SIG-M5 treated with dmso at 0.1 percent for 504 hours (cell line): ENCODE results near the gene GRID1.
"Not testable (repeated sequence)": the region's sequence is repeated elsewhere in the genome, so short reads cannot be mapped to it uniquely, and the experiment has no call there.

ENCODE experiments used
- DNase-seq: peaks from one replicate; lab custom pipeline; 2025; ENCODE audit not compliant: unreplicated experiment; lab: John Stamatoyannopoulos, UW

The GRID1 gene

GRCh38 chr10:86255405-86256251, 111.0 kb downstream of the GRID1 start:
- DNase-seq = no peak

GRCh38 chr10:86254526-86255174, 111.9 kb downstream of the GRID1 start:
- DNase-seq = no peak

- no peak for DNase-seq
These were observed 112.5 kb downstream of the GRID1 start for GRCh38 chr10:86254081-86254480.

GRCh38 chr10:86253091-86254072, 113.2 kb downstream of the GRID1 start:
- no peak for DNase-seq

- no peak for DNase-seq
These were observed 114.0 kb downstream of the GRID1 start for GRCh38 chr10:86252556-86252955.

GRCh38 chr10:86252079-86252478, 114.5 kb downstream of the GRID1 start:
- DNase-seq = no peak

GRCh38 chr10:86251426-86251825, 115.2 kb downstream of the GRID1 start:
- DNase-seq = no peak

- DNase-seq = no peak
These were observed 116.2 kb downstream of the GRID1 start for GRCh38 chr10:86250399-86250798.

- DNase-seq = no peak
These were observed 116.8 kb downstream of the GRID1 start for GRCh38 chr10:86249794-86250193.

GRCh38 chr10:86248062-86248461, 118.5 kb downstream of the GRID1 start:
- no peak for DNase-seq

GRCh38 chr10:86247588-86247987, 119.0 kb downstream of the GRID1 start:
- DNase-seq = no peak

GRCh38 chr10:86247073-86247472, 119.5 kb downstream of the GRID1 start:
- DNase-seq = no peak

- no peak for DNase-seq
These were observed 120.2 kb downstream of the GRID1 start for GRCh38 chr10:86246279-86246940.

GRCh38 chr10:86245015-86245394, 121.6 kb downstream of the GRID1 start:
- no peak for DNase-seq

GRCh38 chr10:86244297-86245014, 122.1 kb downstream of the GRID1 start:
- no peak for DNase-seq

- DNase-seq = no peak
These were observed 122.9 kb downstream of the GRID1 start for GRCh38 chr10:86243651-86244155.

GRCh38 chr10:86242761-86243160, 123.8 kb downstream of the GRID1 start:
- DNase-seq = no peak

GRCh38 chr10:86238089-86238488, 128.5 kb downstream of the GRID1 start:
- not testable (repeated sequence) for DNase-seq

GRCh38 chr10:86234541-86235270, 131.9 kb downstream of the GRID1 start:
- no peak for DNase-seq
